ENCODE data around the gene HAUS8.
A peak's percentile ranks its signal among the peaks of the same experiment; 100 is the strongest.

The HAUS8 gene

DNA sequence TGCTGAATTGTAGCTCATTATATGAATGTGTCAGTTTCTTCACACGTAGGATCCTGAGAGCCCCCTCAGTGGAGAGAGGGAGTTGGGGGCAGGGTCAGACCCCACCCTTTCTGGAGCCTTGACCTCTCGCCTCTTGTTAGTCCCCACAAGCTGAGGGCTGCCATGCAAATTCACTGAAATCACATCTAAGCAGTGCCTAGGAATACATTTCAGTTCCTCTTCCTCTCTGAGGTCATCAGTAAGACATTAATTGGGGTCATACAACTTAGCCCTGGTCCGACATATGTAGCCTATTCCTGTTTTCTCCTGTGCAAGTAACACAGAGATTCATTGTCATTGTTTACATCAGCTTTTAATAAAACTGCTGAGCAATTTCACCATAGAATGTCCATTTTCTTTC is 30.3 kb upstream of the HAUS8 start:
- H3K4me1 ChIP-seq (ENCODE audit: control insufficient read depth, low read length), result peaks cover 79% of the 10 kb centered on the region
- TF ChIP-seq EZH2phosphoT487 (IDR thresholded peaks at IDR 0.05; ENCODE audit: borderline replicate concordance, low read length), result no peak
- TF ChIP-seq, protein P1, sequence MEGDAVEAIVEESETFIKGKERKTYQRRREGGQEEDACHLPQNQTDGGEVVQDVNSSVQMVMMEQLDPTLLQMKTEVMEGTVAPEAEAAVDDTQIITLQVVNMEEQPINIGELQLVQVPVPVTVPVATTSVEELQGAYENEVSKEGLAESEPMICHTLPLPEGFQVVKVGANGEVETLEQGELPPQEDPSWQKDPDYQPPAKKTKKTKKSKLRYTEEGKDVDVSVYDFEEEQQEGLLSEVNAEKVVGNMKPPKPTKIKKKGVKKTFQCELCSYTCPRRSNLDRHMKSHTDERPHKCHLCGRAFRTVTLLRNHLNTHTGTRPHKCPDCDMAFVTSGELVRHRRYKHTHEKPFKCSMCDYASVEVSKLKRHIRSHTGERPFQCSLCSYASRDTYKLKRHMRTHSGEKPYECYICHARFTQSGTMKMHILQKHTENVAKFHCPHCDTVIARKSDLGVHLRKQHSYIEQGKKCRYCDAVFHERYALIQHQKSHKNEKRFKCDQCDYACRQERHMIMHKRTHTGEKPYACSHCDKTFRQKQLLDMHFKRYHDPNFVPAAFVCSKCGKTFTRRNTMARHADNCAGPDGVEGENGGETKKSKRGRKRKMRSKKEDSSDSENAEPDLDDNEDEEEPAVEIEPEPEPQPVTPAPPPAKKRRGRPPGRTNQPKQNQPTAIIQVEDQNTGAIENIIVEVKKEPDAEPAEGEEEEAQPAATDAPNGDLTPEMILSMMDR (IDR thresholded peaks at IDR 0.05; ENCODE audit: low read depth, low read length, poor library complexity, severe bottlenecking), result no peak
- H3K27ac ChIP-seq (ENCODE audit: low read depth, low read length), result peak overlapping the region; percentile 72
- H3K27me3 ChIP-seq (ENCODE audit: control insufficient read depth, low read length), result no peaks in the 10 kb centered on the region
- no peaks in the 10 kb centered on the region; the same call in 1 of the 2 replicates for H3F3A ChIP-seq (ENCODE audit: control insufficient read depth, insufficient read depth)
- peak overlapping the region; percentile 55 for H3K4me3 ChIP-seq (ENCODE audit: low read length)
- peaks cover 7% of the 10 kb centered on the region; the same call in 1 of the 2 replicates for H3K9me3 ChIP-seq (ENCODE audit: control insufficient read depth, insufficient read depth, low read length)
- peaks cover 95% of the 10 kb centered on the region for H3K79me2 ChIP-seq (ENCODE audit: control insufficient read depth, low read length)
- H3K36me3 ChIP-seq (ENCODE audit: control insufficient read depth, low read length), result peaks cover 82% of the 10 kb centered on the region
- peaks cover 3% of the 10 kb centered on the region; the same call in 1 of the 2 replicates for H4K20me1 ChIP-seq (ENCODE audit: control insufficient read depth, insufficient read depth, low read depth, low read length)
- peak overlapping the region; percentile 82 for H3K4me2 ChIP-seq (ENCODE audit: low read length)
- H3K9me2 ChIP-seq (replicated peaks; ENCODE audit: control insufficient read depth, low read length), result no peaks in the 10 kb centered on the region

DNA sequence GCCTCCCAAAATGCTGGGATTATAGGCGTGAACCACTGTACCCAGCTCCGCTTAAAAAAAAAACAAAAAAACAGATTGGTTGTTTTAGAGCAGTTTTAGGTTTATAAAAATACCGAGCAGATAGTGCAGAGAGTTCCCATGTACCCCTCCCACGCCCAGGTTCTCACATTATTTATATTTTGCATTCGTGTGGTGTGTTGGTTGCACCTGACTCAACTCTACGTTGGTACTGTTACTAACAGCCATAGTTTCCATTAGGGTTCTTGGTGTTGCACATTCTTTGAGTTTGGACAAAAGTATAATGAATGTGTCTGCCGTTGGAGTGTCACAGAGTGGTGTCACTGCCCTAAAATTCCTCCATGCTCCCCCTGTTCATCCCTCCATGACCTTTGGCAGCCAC is 29.4 kb upstream of the HAUS8 start:
- Histone ChIP-seq H3K4me2 (ENCODE audit: low read length) (peak overlapping the region; percentile 82), H3K9me3 (ENCODE audit: control insufficient read depth, insufficient read depth, low read length) (peaks cover 7% of the 10 kb centered on the region; the same call in 1 of the 2 replicates), H3K4me3 (ENCODE audit: low read length) (peak overlapping the region; percentile 55), H3F3A (ENCODE audit: control insufficient read depth, insufficient read depth) (no peaks in the 10 kb centered on the region; the same call in 1 of the 2 replicates), H3K79me2 (ENCODE audit: control insufficient read depth, low read length) (peaks cover 94% of the 10 kb centered on the region), H3K9me2 (replicated peaks; ENCODE audit: control insufficient read depth, low read length) (no peaks in the 10 kb centered on the region), H3K27me3 (ENCODE audit: control insufficient read depth, low read length) (no peaks in the 10 kb centered on the region), H3K4me1 (ENCODE audit: control insufficient read depth, low read length) (peaks cover 71% of the 10 kb centered on the region), H3K36me3 (ENCODE audit: control insufficient read depth, low read length) (peaks cover 76% of the 10 kb centered on the region), H4K20me1 (ENCODE audit: control insufficient read depth, insufficient read depth, low read depth, low read length) (peaks cover 3% of the 10 kb centered on the region; the same call in 1 of the 2 replicates), H3K27ac (ENCODE audit: low read depth, low read length) (peak overlapping the region; percentile 72)
- TF ChIP-seq, protein P1 (IDR thresholded peaks at IDR 0.05; ENCODE audit: low read depth, low read length, poor library complexity, severe bottlenecking), result no peak
- TF ChIP-seq EZH2phosphoT487 (IDR thresholded peaks at IDR 0.05; ENCODE audit: borderline replicate concordance, low read length), result no peak

DNA sequence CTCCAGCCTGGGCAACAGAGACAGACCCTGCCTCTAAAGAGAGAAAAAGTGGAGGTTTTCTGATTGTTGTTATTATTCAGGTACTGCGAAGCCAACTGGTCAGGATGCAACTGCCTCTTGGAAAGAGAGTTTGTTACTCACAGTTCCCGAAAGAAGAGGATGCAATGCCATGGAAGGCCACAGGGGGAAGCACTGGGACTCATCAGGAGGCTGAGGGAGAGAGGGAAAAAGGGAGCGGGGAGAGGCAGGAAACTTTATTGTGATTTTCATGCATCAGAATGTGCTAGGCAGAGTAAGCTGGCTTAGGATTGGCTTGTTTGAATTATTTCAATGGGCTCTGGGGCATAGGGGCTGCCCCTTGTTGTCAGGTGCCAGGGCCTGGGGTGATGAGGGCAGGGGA is 27.9 kb upstream of the HAUS8 start:
- Histone ChIP-seq H3F3A (ENCODE audit: control insufficient read depth, insufficient read depth) (no peaks in the 10 kb centered on the region; the same call in 1 of the 2 replicates), H3K27ac (ENCODE audit: low read depth, low read length) (no peak overlapping the region), H3K4me1 (ENCODE audit: control insufficient read depth, low read length) (peaks cover 58% of the 10 kb centered on the region), H3K9me3 (ENCODE audit: control insufficient read depth, insufficient read depth, low read length) (peaks cover 7% of the 10 kb centered on the region; the same call in 1 of the 2 replicates), H3K4me3 (ENCODE audit: low read length) (no peak overlapping the region), H3K79me2 (ENCODE audit: control insufficient read depth, low read length) (peaks cover 96% of the 10 kb centered on the region), H3K9me2 (replicated peaks; ENCODE audit: control insufficient read depth, low read length) (no peaks in the 10 kb centered on the region), H3K4me2 (ENCODE audit: low read length) (0 out of 2 replicates have a peak overlapping the region, but pooled peaks have one; percentile 15), H4K20me1 (ENCODE audit: control insufficient read depth, insufficient read depth, low read depth, low read length) (0 out of 2 replicates have a peak, but pooled peaks cover 3% of the 10 kb centered on the region), H3K36me3 (ENCODE audit: control insufficient read depth, low read length) (peaks cover 75% of the 10 kb centered on the region), H3K27me3 (ENCODE audit: control insufficient read depth, low read length) (no peaks in the 10 kb centered on the region)
- TF ChIP-seq EZH2phosphoT487 (IDR thresholded peaks at IDR 0.05; ENCODE audit: borderline replicate concordance, low read length), result no peak
- TF ChIP-seq, protein P1 (IDR thresholded peaks at IDR 0.05; ENCODE audit: low read depth, low read length, poor library complexity, severe bottlenecking), result peak; percentile 72
